GM15510 (cell line): Measurements from ENCODE around the gene SERPINI2.

Experiments used
- POLR2A ChIP-seq: IDR thresholded peaks from 3 replicates; pipeline ENCODE4 v1.6.1; 2011; ENCODE audit warnings: borderline replicate concordance; ENCODE audit not compliant: insufficient read length; ENCODE audit errors: extremely low read depth

Gene SERPINI2

GRCh38 chr3:167473863-167474262, at the start of gene SERPINI2:
Gene SERPINI2 (minus strand): TSS chr3:167474042. CDS start chr3:167471834, 2,208 bp downstream.
- TF ChIP-seq POLR2A, result no peak

- TF ChIP-seq POLR2A, result no peak
Observed at GRCh38 chr3:167521006-167521355, 47.1 kb upstream of the SERPINI2 start.

GRCh38 chr3:167520266-167521005, 46.6 kb upstream of the SERPINI2 start:
- no peak for TF ChIP-seq POLR2A

GRCh38 chr3:167507954-167508353, 34.1 kb upstream of the SERPINI2 start:
- no peak for TF ChIP-seq POLR2A

- no peak for TF ChIP-seq POLR2A
Observed at GRCh38 chr3:167502401-167502800, 28.6 kb upstream of the SERPINI2 start.

- no peak for TF ChIP-seq POLR2A
Observed at GRCh38 chr3:167501941-167502340, 28.1 kb upstream of the SERPINI2 start.

- TF ChIP-seq POLR2A, result no peak
Observed at GRCh38 chr3:167497903-167498302, 24.1 kb upstream of the SERPINI2 start.

GRCh38 chr3:167493244-167493643, 19.4 kb upstream of the SERPINI2 start:
- no peak for TF ChIP-seq POLR2A

- no peak for TF ChIP-seq POLR2A
Observed at GRCh38 chr3:167491621-167492020, 17.8 kb upstream of the SERPINI2 start.

GRCh38 chr3:167489571-167489970, 15.7 kb upstream of the SERPINI2 start:
- no peak for TF ChIP-seq POLR2A

- TF ChIP-seq POLR2A, result no peak
Observed at GRCh38 chr3:167487556-167487955, 13.7 kb upstream of the SERPINI2 start.

GRCh38 chr3:167484551-167484950, 10.7 kb upstream of the SERPINI2 start:
- no peak for TF ChIP-seq POLR2A

GRCh38 chr3:167483708-167484475, 10.1 kb upstream of the SERPINI2 start:
- no peak for TF ChIP-seq POLR2A

- no peak for TF ChIP-seq POLR2A
Observed at GRCh38 chr3:167481164-167481563, 7.3 kb upstream of the SERPINI2 start.

GRCh38 chr3:167480748-167481147, 6.9 kb upstream of the SERPINI2 start:
- no peak for TF ChIP-seq POLR2A

- TF ChIP-seq POLR2A, result no peak
Observed at GRCh38 chr3:167469381-167469780, 4.5 kb downstream of the SERPINI2 start.
